SK-N-SH treated with all-trans-retinoic acid at 6 μM for 48 hours (cell line): Measurements from ENCODE around the gene HK3.

ENCODE experiments used
- CSRNP3 ChIP-seq: fragments of 250-450 bp; sonication (Bioruptor Pico); IDR thresholded peaks from 2 replicates; pipeline ENCODE4 v1.5.1; 2021; ENCODE audit warnings: mild to moderate bottlenecking, moderate library complexity
- GLIS3 ChIP-seq: fragments of 250-450 bp; sonication (Bioruptor Pico); IDR thresholded peaks from 2 replicates; pipeline ENCODE4 v1.5.0; 2020; ENCODE audit warnings: mild to moderate bottlenecking, moderate library complexity
- PATZ1 ChIP-seq: fragments of 250-450 bp; sonication (Bioruptor Pico); IDR thresholded peaks from 2 replicates; pipeline ENCODE4 v1.8.0; 2020; ENCODE audit warnings: mild to moderate bottlenecking, moderate library complexity, borderline replicate concordance
- RARB ChIP-seq: fragments of 250-450 bp; sonication (Bioruptor Pico); IDR thresholded peaks from 2 replicates; pipeline ENCODE4 v1.8.0; 2021; ENCODE audit warnings: mild to moderate bottlenecking, moderate library complexity
- ZC3H10 ChIP-seq: fragments of 250-450 bp; sonication (Bioruptor Pico); IDR thresholded peaks from 2 replicates; pipeline ENCODE4 v1.5.1; 2021; ENCODE audit warnings: mild to moderate bottlenecking, moderate library complexity
- ZFP30 ChIP-seq: fragments of 450-650 bp; formaldehyde crosslinking; IDR thresholded peaks from 2 replicates; pipeline ENCODE4 v1.5.0; 2022; ENCODE audit warnings: mild to moderate bottlenecking, moderate library complexity
- ZNF70 ChIP-seq: fragments of 450-650 bp; formaldehyde crosslinking; IDR thresholded peaks from 2 replicates; pipeline ENCODE4 v1.5.0; 2020; ENCODE audit warnings: mild to moderate bottlenecking, moderate library complexity

GRCh38 chr5:176878463-176878862, 20.7 kb downstream of the HK3 start:
- no peak for TF ChIP-seq ZFP30 (CRISPR knock-in tag)
- TF ChIP-seq ZNF70 = no peak
- no peak for TF ChIP-seq RARB (CRISPR knock-in tag)
- TF ChIP-seq CSRNP3 (CRISPR knock-in tag) = no peak
- no peak for TF ChIP-seq GLIS3 (CRISPR knock-in tag)
- TF ChIP-seq ZC3H10 (CRISPR knock-in tag) = no peak
- TF ChIP-seq PATZ1 (CRISPR knock-in tag) = no peak
